Endothelial cell of umbilical vein (primary cell): Measurements from ENCODE around the gene NFIA. TPM values are rescaled to one million over a fixed set of nuclear protein-coding genes. Genes with fewer than 3 reads are reported as not detected.

ENCODE experiments used
- BruUV-seq: library from RNA; stranded (reverse); fragments of 400-500 nt; replicated peaks from 2 replicates; lab custom pipeline; 2021; lab: Mats Ljungman, UMichigan
- CTCF ChIA-PET: fragments of 300-600, 350-600 bp; sonication (Branson Sonifier 250); formaldehyde crosslinking; loops from one replicate; lab custom pipeline; 2021; ENCODE audit warnings: antibody characterized with exemption, inconsistent platforms; lab: Charles Lee
- POLR2A ChIA-PET: fragments of 300-600, 350-600 bp; sonication (Branson Sonifier 250); formaldehyde crosslinking; loops from one replicate; lab custom pipeline; 2021; ENCODE audit warnings: antibody characterized with exemption, inconsistent platforms; lab: Charles Lee
- DNase-seq: peaks from one replicate; pipeline ENCODE4 v3.0.0-alpha.2; 2011; ENCODE audit warnings: low read depth, low spot score
- FAIRE-seq: peaks from 2 replicates; lab custom pipeline; 2011; peaks lifted over from hg19 to GRCh38; lab: Jason Lieb, UNC
- H2AFZ ChIP-seq: 2 replicates; pipeline ENCODE4 v1.6.0; 2012; ENCODE audit warnings: low read depth, low read length, control low read depth, inconsistent platforms
- H3K27ac ChIP-seq: 2 replicates; pipeline ENCODE4 v1.5.1; 2011; ENCODE audit warnings: low read depth, mild to moderate bottlenecking, control low read depth, low read length, moderate library complexity; ENCODE audit not compliant: insufficient read depth
- H3K27me3 ChIP-seq, 2 experiments: 2 replicates each; pipeline versions ENCODE4 v1.6.0 to v1.6.1; 2011; ENCODE audit warnings: low read length in 2 of 2, mixed read lengths in 1 of 2; ENCODE audit not compliant: control insufficient read depth in 2 of 2, insufficient read depth in 2 of 2
- H3K36me3 ChIP-seq, 2 experiments: 2 replicates in 1 of 2; 3 replicates in 1 of 2; pipeline ENCODE4 v1.5.1; 2011; ENCODE audit warnings: low read length in 2 of 2, mild to moderate bottlenecking in 1 of 2, moderate library complexity in 1 of 2; ENCODE audit not compliant: control insufficient read depth in 2 of 2, insufficient read depth in 2 of 2; ENCODE audit errors: extremely low read depth in 1 of 2
- H3K4me1 ChIP-seq: 3 replicates; pipeline ENCODE4 v1.5.1; 2011; ENCODE audit warnings: mild to moderate bottlenecking, low read length; ENCODE audit not compliant: control insufficient read depth, insufficient read depth; ENCODE audit errors: extremely low read depth
- H3K4me2 ChIP-seq: 2 replicates; pipeline ENCODE4 v1.6.1; 2011; ENCODE audit warnings: low read length, control low read depth, mixed read lengths; ENCODE audit not compliant: insufficient read depth
- H3K4me3 ChIP-seq, 3 experiments: fragments of 200-600 bp in 1 of 3; sonication (generic), shearing (Covaris generic) in 1 of 3; replicated peaks in 1 of 3; 2 replicates each; pipeline ENCODE4 v1.5.1; 2011 to 2016; ENCODE audit warnings: control low read depth in 3 of 3, low read length in 3 of 3, mild to moderate bottlenecking in 2 of 3, inconsistent platforms in 1 of 3, low read depth in 1 of 3, moderate library complexity in 1 of 3; ENCODE audit not compliant: insufficient read depth in 1 of 3
- H3K79me2 ChIP-seq: 2 replicates; pipeline ENCODE4 v1.6.0; 2012; ENCODE audit warnings: low read length, inconsistent platforms; ENCODE audit not compliant: control insufficient read depth, insufficient read depth
- H3K9ac ChIP-seq: replicated peaks from 2 replicates; pipeline ENCODE3; 2011; ENCODE audit warnings: low read length, control low read depth; ENCODE audit not compliant: insufficient read depth; ENCODE audit errors: extremely low read depth
- H3K9me1 ChIP-seq: replicated peaks from 3 replicates; pipeline ENCODE4 v1.6.0; 2011; ENCODE audit warnings: mild to moderate bottlenecking, low read length; ENCODE audit not compliant: control insufficient read depth, insufficient read depth; ENCODE audit errors: extremely low read depth
- H3K9me3 ChIP-seq: replicated peaks from 2 replicates; pipeline ENCODE4 v1.5.1; 2012; ENCODE audit warnings: low read length, inconsistent platforms; ENCODE audit not compliant: control insufficient read depth, insufficient read depth
- H4K20me1 ChIP-seq: replicated peaks from 2 replicates; pipeline ENCODE3; 2011; ENCODE audit warnings: mild to moderate bottlenecking, low read length; ENCODE audit not compliant: control insufficient read depth, insufficient read depth; ENCODE audit errors: extremely low read depth
- CTCF ChIP-seq, 2 donors: IDR thresholded peaks; 1 replicate in 1 of 2; 2 replicates in 1 of 2; pipeline ENCODE4 v1.5.1; 2011; ENCODE audit warnings: low read length in 2 of 2, mild to moderate bottlenecking in 2 of 2, moderate library complexity in 2 of 2, control low read depth in 1 of 2, inconsistent platforms in 1 of 2, low read depth in 1 of 2; ENCODE audit not compliant: insufficient read depth in 1 of 2; ENCODE audit errors: extremely low read depth in 1 of 2
- EZH2 ChIP-seq: IDR thresholded peaks from 2 replicates; pipeline ENCODE4 v1.6.1; 2012; ENCODE audit warnings: borderline replicate concordance, low read depth, mild to moderate bottlenecking, moderate library complexity, low read length, inconsistent platforms; ENCODE audit not compliant: severe bottlenecking
- FOS ChIP-seq: IDR thresholded peaks from 2 replicates; pipeline ENCODE4 v1.6.1; 2011; ENCODE audit warnings: mild to moderate bottlenecking, low read length, moderate library complexity, borderline replicate concordance; ENCODE audit not compliant: insufficient read depth
- GATA2 ChIP-seq: IDR thresholded peaks from 2 replicates; pipeline ENCODE4 v1.7.0; 2011; ENCODE audit warnings: low read depth, mild to moderate bottlenecking, moderate library complexity, mixed read lengths, low read length; ENCODE audit not compliant: insufficient read length, insufficient read depth
- JUN ChIP-seq: IDR thresholded peaks from 2 replicates; pipeline ENCODE4 v1.6.1; 2011; ENCODE audit warnings: borderline replicate concordance, low read depth; ENCODE audit not compliant: insufficient read length, insufficient read depth
- MAX ChIP-seq: IDR thresholded peaks from 2 replicates; pipeline ENCODE4 v1.6.1; 2011; ENCODE audit not compliant: insufficient read depth, insufficient read length
- MYC ChIP-seq: IDR thresholded peaks from one replicate; pipeline ENCODE4 v1.6.1; 2011; ENCODE audit warnings: mild to moderate bottlenecking, low read depth, low read length
- POLR2A ChIP-seq: IDR thresholded peaks from 2 replicates; pipeline ENCODE4 v1.6.1; 2012; ENCODE audit warnings: low read depth, mild to moderate bottlenecking, control low read depth, low read length
- POLR2AphosphoS5 ChIP-seq: IDR thresholded peaks from 2 replicates; pipeline ENCODE4 v1.6.1; 2012; ENCODE audit warnings: low read depth, mild to moderate bottlenecking, control low read depth, low read length, moderate library complexity; ENCODE audit not compliant: insufficient read depth
- dilution Hi-C: fragments of 300-500 bp; cut with MboI; formaldehyde crosslinking; loops from one replicate; pipeline ENCODE4 v1.15.0; 2019; ENCODE audit warnings: low sequenced_read_pairs; ENCODE audit not compliant: extremely low pct_ligation_motif_present
- intact Hi-C: fragments of 100-400 bp; cut with micrococcal nuclease; formaldehyde crosslinking; loops from one replicate; pipeline ENCODE4 v1.10.0; 2022
- polyA plus RNA-seq, 4 experiments: library from polyadenylated mRNA; depleted of rRNA in 3 of 4; stranded (reverse) in 3 of 4; unstranded in 1 of 4; fragments of >200 nt; gene quantifications; 2 replicates each; pipeline versions ENCODE4 v1.2.1 to v1.2.3, GENCODE V29; 2011 to 2012; ENCODE audit warnings: missing spikeins in 1 of 4
- total RNA-seq: library from RNA; stranded (reverse); gene quantifications from 2 replicates; pipeline ENCODE4 v1.2.3, GENCODE V29; 2021

Gene NFIA
- total and polyA plus RNA-seq, 2 donors (not counting 3 experiments of a cell fraction or from before 2014, with no cell fraction given) = 25.5 to 47.0 TPM

- no peaks in the 10 kb centered on the region for H3K9me1 ChIP-seq
- no peaks in the 10 kb centered on the region for H3K27me3 ChIP-seq
- H3K36me3 ChIP-seq = peaks cover 2% of the 10 kb centered on the region in 2 experiments
- ChIA-PET POLR2A (interaction anchor here (0.6 kb wide), 1 partner anchor 18 kb away, joined by 3 read pairs; no protein-coding TSS in a partner anchor), CTCF (interaction anchor here (1.4 to 2.5 kb wide), 2 partner anchors 9 kb away, joined by 3 to 12 read pairs; no protein-coding TSS in a partner anchor)
- no peak overlapping the region for H2AFZ ChIP-seq
- no TSS peak for BruUV-seq
- no peak overlapping the region for H3K4me2 ChIP-seq
- no peak for FAIRE-seq
- H3K9ac ChIP-seq = no peak overlapping the region
- H3K9me3 ChIP-seq = no peaks in the 10 kb centered on the region
- H3K4me3 ChIP-seq = no peak overlapping the region
- dilution Hi-C loops (no loop called here), intact Hi-C loops (no loop called here)
- TF ChIP-seq EZH2 (no peak), MYC (no peak), POLR2AphosphoS5 (no peak), CTCF (IDR thresholded peaks at IDR 0.05; ENCODE audit: extremely low read depth in 1 of 2, insufficient read depth in 1 of 2, low read depth in 1 of 2, low read length in 2 of 2) (no peak), JUN (no peak), GATA2 (no peak), FOS (no peak), MAX (no peak), POLR2A (no peak)
- no peaks in the 10 kb centered on the region for H4K20me1 ChIP-seq
- DNase-seq = no peak
- no peaks in the 10 kb centered on the region for H3K4me1 ChIP-seq
- peaks cover 1% of the 10 kb centered on the region for H3K79me2 ChIP-seq
- no peak overlapping the region for H3K27ac ChIP-seq
These were observed 76.2 kb downstream of the NFIA start for GRCh38 chr1:61158591-61158990.
